Measurements from ENCODE around the gene CCDC183. TPM values are rescaled to one million over a fixed set of nuclear protein-coding genes. Genes with fewer than 3 reads are reported as not detected.

CCDC183 gene
- total RNA-seq, 4 donors from 2014 or later = 1.1 to 10.3 (median 2.3) TPM

DNA sequence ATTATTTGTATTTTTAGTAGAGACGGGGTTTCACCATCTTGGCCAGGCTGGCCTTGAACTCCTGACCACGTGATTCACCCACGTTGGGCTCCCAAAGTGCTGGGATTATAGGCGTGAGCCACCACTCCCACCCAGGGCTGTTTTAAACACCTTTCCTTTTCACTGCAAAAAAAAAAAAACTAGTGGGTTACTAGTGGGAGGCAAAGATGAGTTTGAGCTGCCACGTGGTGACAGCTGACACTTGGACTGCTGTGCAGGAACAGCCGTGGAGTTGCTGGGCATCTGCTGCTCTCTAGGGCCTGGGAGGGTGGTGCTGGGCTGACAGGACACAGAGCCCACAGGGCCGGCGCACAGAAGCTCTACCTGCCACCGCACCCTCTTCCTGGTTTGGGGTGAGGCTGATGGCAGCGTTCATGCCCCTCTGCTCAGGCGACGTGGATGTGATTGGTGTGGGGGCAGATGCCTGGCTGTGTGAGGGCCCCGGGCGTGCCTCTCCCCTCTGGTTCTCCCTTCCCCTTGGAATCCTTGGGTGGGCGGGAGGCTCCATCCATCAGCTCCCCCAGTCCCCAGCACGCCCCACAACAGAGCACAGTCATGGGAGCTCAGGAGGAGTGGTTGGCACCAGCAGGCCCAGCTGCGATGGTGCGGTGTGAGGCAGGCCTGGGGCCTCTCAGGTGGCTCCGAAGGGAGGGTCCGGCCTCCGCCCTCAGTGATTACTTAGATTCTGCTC is 28.5 kb downstream of the CCDC183 start:
- no peaks in the 10 kb centered on the region for H3K9me3 ChIP-seq
- no peak overlapping the region for H3K4me3 ChIP-seq
- H3K27ac ChIP-seq = no peak overlapping the region
- no peak for DNase-seq (ENCODE audit: low spot score in 2 of 2)
- WGBS = 89% methylated on average over 11 of the region's 21 CpGs
- H3K27me3 ChIP-seq = no peaks in the 10 kb centered on the region
- no peak for TF ChIP-seq EP300 (IDR thresholded peaks at IDR 0.05)
- no peak for TF ChIP-seq POLR2AphosphoS5 (IDR thresholded peaks at IDR 0.05)
- no peak for TF ChIP-seq POLR2A (IDR thresholded peaks at IDR 0.05)
- TF ChIP-seq, protein P1, sequence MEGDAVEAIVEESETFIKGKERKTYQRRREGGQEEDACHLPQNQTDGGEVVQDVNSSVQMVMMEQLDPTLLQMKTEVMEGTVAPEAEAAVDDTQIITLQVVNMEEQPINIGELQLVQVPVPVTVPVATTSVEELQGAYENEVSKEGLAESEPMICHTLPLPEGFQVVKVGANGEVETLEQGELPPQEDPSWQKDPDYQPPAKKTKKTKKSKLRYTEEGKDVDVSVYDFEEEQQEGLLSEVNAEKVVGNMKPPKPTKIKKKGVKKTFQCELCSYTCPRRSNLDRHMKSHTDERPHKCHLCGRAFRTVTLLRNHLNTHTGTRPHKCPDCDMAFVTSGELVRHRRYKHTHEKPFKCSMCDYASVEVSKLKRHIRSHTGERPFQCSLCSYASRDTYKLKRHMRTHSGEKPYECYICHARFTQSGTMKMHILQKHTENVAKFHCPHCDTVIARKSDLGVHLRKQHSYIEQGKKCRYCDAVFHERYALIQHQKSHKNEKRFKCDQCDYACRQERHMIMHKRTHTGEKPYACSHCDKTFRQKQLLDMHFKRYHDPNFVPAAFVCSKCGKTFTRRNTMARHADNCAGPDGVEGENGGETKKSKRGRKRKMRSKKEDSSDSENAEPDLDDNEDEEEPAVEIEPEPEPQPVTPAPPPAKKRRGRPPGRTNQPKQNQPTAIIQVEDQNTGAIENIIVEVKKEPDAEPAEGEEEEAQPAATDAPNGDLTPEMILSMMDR (IDR thresholded peaks at IDR 0.05) = no peak
- H3K36me3 ChIP-seq = peaks cover 65% of the 10 kb centered on the region
- H3K4me1 ChIP-seq = peaks cover 11% of the 10 kb centered on the region

DNA sequence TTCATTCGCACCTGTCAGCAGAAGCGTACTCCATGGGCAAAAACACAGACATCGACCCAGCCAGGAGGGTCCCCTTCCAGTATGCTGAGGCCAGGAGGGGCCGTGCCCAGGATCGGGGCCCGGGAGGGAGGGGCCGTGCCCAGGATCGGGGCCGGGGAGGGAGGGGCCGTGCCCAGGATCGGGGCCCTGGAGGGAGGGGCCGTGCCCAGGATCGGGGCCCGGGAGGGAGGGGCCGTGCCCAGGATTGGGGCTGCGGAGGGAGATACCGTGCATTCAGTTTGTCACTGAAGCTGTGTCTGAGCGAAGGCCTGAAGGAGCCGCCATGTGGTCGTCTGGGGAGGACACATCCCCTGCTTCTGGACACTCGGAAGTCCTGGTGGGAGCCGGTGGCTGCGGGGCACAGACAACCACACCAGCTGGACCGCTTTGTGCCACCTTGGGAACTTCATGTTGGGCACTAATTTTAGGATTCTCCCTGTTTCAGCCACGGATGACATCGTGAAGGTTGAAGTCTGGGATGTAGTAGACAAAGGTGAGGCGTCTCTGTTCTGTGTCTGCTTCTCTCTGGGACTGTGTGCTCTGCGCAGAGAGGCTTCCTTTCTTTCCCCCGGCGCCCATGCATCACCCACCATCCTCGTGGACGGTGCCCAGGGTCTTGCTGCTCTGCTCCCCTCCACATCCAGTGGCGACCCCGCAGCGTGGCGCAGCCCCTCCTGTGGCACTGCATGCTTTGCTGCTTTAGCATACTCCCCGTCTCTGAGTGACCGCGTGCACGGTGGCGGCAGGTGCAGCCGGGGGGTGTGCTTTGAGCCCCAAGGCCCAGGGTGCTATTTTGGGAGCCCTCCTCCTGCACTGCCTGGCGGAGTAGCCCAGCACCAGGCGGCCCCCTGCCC is 29.4 kb downstream of the CCDC183 start:
- Histone ChIP-seq H3K36me3 (peaks cover 74% of the 10 kb centered on the region), H3K27me3 (no peaks in the 10 kb centered on the region), H3K4me3 (no peak overlapping the region), H3K4me1 (peaks cover 11% of the 10 kb centered on the region), H3K9me3 (no peaks in the 10 kb centered on the region), H3K27ac (no peak overlapping the region)
- DNase-seq (ENCODE audit: low spot score in 2 of 2) = no peak
- TF ChIP-seq POLR2A (IDR thresholded peaks at IDR 0.05) (no peak), POLR2AphosphoS5 (IDR thresholded peaks at IDR 0.05) (no peak), EP300 (IDR thresholded peaks at IDR 0.05) (no peak)
- TF ChIP-seq, protein P1 (IDR thresholded peaks at IDR 0.05) = no peak
- WGBS = 95% methylated on average over 33 of the region's 44 CpGs

DNA sequence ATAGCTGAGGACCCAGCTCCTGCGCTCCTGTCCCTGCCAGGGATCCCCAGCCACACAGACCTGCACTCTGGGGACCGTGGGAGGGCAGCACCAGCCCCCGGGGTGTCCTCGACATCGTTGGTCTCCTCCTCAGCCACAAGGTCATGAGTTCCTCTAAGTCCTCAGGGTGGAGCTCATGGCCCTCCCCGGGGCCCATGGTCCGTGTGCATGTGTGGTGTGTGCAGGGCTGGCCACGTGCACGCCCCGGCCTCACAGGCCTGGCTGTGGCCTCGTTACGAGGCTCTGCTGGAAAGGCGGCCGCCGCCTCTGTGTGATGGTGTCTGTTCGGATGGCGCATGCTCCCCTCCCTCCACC is 30.0 kb downstream of the CCDC183 start:
- Histone ChIP-seq H3K36me3 (peaks cover 80% of the 10 kb centered on the region), H3K27ac (no peak overlapping the region), H3K4me3 (no peak overlapping the region), H3K27me3 (no peaks in the 10 kb centered on the region), H3K9me3 (no peaks in the 10 kb centered on the region), H3K4me1 (peaks cover 6% of the 10 kb centered on the region)
- no peak for TF ChIP-seq POLR2A (IDR thresholded peaks at IDR 0.05)
- no peak for TF ChIP-seq EP300 (IDR thresholded peaks at IDR 0.05)
- TF ChIP-seq, protein P1 (IDR thresholded peaks at IDR 0.05) = no peak
- TF ChIP-seq POLR2AphosphoS5 (IDR thresholded peaks at IDR 0.05) = no peak
- no peak for DNase-seq (ENCODE audit: low spot score in 2 of 2)
- WGBS = 70% methylated on average over 2 of the region's 17 CpGs

DNA sequence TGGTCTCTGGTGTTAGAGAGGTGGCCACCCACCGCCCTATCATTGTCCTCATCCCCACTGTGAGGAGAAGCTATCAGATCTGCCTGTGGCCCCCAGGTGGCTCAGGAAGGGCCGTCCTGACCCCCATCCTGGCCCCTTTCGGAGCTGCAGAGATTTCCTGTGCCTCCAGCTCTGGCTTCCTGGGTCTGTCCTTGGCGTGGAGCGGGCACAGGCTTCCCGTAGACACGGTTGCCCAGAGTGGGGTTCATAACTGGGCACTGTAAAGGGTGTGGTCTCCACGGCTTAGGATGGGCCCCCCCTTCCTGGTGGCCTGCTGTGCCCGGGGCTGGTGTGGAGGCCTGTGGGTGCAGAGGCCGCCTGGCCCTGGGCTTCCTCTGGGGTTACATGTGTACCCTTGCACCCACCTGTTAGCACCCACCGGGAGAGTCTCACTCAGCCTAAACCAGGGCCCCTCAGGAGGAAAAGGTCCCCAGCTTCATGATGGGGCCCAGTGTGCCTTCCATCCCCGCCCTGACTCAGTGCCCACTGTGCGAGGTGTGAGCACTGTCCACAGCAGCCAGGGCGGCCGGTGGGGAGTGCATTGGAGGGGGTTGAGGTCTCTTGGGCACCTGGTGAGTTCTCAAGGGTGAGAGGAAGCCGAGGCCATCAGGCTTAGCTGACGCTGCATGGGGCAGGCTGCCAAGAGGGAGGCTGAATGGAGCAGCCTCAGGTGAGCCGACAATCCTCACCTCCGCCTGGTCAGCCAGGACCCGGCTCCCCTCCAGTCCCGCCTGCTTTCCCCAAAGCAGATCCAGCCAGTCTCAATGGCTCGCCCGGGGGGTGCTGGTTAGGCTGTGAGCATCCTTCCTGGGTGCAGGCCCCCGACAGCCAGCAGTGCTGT is 30.8 kb downstream of the CCDC183 start:
- peaks cover 88% of the 10 kb centered on the region for H3K36me3 ChIP-seq
- no peak overlapping the region for H3K4me3 ChIP-seq
- H3K4me1 ChIP-seq = no peaks in the 10 kb centered on the region
- no peak for DNase-seq (ENCODE audit: low spot score in 2 of 2)
- no peak overlapping the region for H3K27ac ChIP-seq
- no peaks in the 10 kb centered on the region for H3K27me3 ChIP-seq
- WGBS = 100% methylated on average over 1 of the region's 24 CpGs
- no peaks in the 10 kb centered on the region for H3K9me3 ChIP-seq
- no peak for TF ChIP-seq POLR2AphosphoS5 (IDR thresholded peaks at IDR 0.05)
- TF ChIP-seq, protein P1 (IDR thresholded peaks at IDR 0.05) = no peak
- TF ChIP-seq POLR2A (IDR thresholded peaks at IDR 0.05) = no peak
- no peak for TF ChIP-seq EP300 (IDR thresholded peaks at IDR 0.05)

All from suprapubic skin (tissue), 4 donors.